HG02642 (cell line): Measurements from ENCODE around the gene TAF11L14.

Source experiments
- ATAC-seq: cut with Tn5 transposase; IDR thresholded peaks from one replicate; pipeline ENCODE4 v1.9.1; 2021; ENCODE audit warnings: mild to moderate bottlenecking; ENCODE audit not compliant: unreplicated experiment, poor library complexity

Gene TAF11L14

DNA sequence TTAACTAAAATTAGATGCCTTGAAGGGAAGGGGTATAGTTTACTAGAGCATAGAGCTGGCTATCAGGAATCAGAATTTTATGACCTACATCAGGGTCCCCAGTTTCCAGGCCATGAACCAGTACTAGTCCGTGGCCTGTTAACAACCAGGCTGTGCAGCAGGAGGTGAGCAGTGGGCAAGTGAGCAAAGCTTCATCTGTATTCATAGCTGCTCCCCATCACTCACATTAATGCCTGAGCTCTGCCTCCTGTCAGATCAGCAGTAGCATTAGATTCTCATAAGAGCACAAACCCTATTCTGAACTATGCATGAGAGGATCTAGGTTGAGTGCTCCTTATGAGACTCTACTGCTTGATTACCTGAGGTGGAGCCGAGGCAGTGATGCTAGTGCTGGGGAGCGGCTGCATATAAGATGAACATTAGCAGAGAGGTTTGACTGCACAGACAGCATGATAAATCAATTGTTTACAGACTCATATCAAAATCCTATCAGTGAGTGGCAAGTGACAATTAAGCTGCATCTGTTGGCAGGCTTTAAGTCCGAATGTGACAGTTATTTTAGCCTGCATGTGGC is 44.6 kb downstream of the TAF11L14 start:
- ATAC-seq, result no peak

DNA sequence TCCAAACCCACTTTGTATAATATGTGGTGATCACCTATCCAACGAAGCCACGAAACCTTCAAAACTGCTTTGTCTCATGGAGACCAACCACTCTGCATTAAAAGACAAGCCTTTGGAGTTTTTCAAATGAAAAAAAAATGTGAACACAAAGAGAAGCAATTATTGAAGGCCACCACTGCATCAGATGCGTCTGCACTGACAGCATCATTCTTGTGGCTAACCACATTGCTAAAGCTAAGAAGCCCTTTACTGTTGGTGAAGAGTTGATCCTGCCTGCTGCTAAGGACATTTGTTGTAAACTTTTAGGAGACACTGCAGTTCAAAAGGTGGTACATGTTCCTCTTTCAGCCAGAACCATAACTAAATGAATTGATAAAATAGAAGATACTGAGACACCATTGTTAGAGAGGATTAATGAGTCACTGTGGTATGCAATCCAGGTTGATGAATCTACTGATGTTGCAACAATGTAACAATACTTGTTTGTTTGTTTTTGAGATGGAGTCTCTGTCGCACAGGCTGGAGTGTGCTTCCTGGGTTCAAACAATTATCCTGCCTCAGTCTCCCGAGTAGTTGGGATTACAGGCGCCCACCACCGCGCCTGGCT is 45.4 kb downstream of the TAF11L14 start:
- ATAC-seq, result no peak

DNA sequence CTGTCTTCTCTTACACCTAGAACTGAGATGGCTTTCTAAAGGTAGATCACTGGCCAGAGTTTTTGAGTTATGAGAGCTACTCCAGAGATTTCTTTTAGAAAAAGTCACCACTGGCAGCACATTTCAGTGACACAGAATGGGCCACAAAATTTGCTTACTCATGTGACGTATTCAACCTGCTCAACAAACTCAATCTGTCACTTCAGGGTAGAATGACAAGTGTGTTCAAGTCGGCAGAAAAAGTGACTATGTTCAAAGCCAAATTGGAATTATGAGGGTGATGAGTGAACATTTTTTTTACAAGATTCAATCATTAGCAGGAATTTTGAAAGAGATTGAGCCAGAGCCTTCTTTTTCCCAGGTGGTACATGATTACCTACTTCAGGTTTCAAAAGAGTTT is 46.5 kb downstream of the TAF11L14 start:
- ATAC-seq, result no peak
